ENCODE measurements around the gene CLDN15.
"Not testable (repeated sequence)": the region's sequence is repeated elsewhere in the genome, so short reads cannot be mapped to it uniquely, and the experiment has no call there.

- not testable (repeated sequence) for TF ChIP-seq POLR2A, CTCF (IDR thresholded peaks at IDR 0.05)
Observed at GRCh38 chr7:101203740-101204738, 33.6 kb downstream of the CLDN15 start.

Measured in testis (tissue), 2 donors.